ENCODE measurements around the gene ZNF507. TPM values are rescaled to one million over a fixed set of nuclear protein-coding genes. Genes with fewer than 3 reads are reported as not detected.

ZNF507 gene
- total and polyA plus RNA-seq, 9 of the 15 experiments (the other 6 are each of a cell fraction or from before 2014, with no cell fraction given): 2.9 to 25.0 (median 10.4) TPM

- TF ChIP-seq REST (IDR thresholded peaks at IDR 0.05; ENCODE audit: borderline replicate concordance) (no peak), REST (CRISPR knock-in tag; IDR thresholded peaks at IDR 0.05; ENCODE audit: low read depth) (no peak), FOS (IDR thresholded peaks at IDR 0.05; ENCODE audit: extremely low read depth, insufficient read length) (no peak), HNRNPUL1 (IDR thresholded peaks at IDR 0.05; ENCODE audit: low read length) (no peak), ELF1 (tag; IDR thresholded peaks at IDR 0.05) (no peak), IFI16 (CRISPR knock-in tag; IDR thresholded peaks at IDR 0.05) (no peak), NONO (IDR thresholded peaks at IDR 0.05; ENCODE audit: low read depth in 2 of 2, low read length in 1 of 2) (no peak)
These were observed 6.0 kb upstream of the ZNF507 start (continued) for GRCh38 chr19:32339423-32339822.
